Stimulated activated CD8-positive, alpha-beta memory T cell treated with anti-CD3 and anti-CD28 coated beads, Interleukin-2, amount 100 ng/mL, for 1 hour (primary cell): ENCODE data around the gene PSMD12.

Experiments
- DNase-seq, 2 donors: peaks; one replicate each; pipeline ENCODE4 v3.0.0-alpha.2; 2020; ENCODE audit warnings: low read depth in 2 of 2

The PSMD12 gene

DNA sequence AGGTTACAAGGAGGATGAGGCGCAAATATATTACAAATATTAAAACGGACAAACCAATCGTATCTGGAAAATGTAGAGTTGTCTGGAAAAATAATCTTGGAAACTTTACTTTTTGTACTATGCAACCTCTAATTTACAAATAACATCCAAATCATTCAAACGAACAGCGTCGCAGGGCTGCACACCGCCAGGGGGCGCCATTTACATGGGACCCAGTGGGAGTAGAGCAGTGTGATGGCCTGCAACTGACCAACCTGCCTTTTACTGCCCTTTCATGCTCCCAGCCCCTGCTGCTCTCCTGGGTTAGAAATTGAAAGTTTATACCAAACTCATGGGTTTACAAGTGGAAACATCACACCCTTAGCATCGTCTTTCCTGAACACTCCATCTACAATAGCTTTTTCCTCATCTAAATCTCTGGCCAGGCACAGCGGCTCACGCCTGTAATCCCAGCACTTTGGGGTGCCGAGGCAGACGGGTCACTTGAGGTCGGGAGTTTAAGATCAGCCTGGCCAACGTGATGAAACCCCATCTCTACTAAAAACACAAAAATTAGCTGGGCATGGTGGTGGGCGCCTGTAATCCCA, 20.7 kb upstream of the PSMD12 start:
- DNase-seq: peak in 1 of 2 donors; percentile 42

DNA sequence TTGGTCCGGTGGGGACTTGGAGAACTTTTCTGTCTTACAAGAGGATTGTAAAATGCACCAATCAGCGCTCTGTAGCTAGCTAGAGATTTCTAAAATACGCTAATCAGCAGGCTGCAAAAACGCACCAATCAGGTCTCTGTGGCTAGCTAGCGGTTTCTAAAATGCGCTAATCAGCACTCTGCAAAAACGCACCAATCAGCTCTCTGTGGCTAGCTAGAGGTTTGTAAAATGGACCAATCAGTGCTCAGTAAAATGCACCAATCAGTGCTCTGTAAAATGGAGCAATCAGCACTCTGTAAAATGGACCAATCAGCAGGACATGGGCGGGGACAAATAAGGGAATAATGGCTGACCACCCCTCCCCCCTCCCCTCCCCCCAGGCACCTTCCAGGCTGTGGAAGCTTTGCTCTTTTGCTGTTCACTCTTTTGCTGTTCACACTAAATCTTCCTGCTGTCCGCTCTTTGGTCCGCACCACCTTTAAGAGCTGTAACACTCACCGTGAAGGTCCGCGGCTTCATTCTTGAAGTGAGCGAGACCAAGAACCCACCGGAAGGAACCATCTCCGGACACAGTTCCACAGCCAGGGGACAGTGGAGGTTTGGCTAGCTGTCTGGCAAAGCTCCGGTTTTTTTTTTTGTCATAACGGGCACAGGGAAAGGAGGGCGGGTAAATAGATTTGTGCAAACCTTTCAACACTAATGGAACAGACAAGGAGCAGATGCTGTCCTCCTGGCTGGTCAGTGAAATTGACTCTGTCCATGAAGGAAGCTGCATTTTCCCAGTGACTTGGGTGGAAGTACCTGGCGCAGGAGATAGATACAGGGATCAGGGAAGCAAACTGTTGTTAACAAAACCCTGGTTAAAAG, 19.0 kb upstream of the PSMD12 start:
- DNase-seq: no peak

DNA sequence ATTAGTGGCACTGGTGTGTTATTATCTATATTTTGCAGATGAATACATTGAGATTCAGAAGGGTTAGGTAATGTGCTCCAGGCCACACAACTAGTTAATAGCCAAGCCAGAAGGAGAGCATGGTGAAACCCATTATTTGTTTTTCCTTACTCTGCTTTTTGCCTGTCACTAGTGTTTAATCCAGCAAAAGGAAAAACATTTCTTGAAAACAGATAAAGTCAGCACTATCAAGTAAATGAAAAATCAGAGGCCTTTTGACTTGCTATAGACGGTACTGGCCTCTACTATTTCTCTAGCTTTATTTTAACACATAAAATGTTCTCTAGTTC, 15.5 kb upstream of the PSMD12 start:
- DNase-seq: no peak

DNA sequence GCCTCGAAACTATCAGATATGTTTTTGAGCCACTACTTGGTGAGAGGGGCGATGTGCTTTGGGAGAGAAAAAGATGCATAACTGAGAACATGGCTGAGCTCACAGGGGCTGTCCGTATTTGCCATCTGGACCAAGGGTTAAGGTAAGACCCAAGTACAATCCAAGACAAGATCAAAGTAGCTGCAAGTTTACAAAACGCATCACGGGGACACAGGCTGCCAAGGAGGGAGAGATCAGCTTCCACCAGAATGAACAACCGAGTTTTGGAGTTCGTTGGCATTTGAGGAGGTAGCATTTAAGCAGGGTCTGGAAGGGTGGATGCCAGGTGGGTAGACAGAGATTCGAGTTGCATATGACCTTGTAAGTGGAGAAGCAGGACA, 12.9 kb upstream of the PSMD12 start:
- DNase-seq: no peak

DNA sequence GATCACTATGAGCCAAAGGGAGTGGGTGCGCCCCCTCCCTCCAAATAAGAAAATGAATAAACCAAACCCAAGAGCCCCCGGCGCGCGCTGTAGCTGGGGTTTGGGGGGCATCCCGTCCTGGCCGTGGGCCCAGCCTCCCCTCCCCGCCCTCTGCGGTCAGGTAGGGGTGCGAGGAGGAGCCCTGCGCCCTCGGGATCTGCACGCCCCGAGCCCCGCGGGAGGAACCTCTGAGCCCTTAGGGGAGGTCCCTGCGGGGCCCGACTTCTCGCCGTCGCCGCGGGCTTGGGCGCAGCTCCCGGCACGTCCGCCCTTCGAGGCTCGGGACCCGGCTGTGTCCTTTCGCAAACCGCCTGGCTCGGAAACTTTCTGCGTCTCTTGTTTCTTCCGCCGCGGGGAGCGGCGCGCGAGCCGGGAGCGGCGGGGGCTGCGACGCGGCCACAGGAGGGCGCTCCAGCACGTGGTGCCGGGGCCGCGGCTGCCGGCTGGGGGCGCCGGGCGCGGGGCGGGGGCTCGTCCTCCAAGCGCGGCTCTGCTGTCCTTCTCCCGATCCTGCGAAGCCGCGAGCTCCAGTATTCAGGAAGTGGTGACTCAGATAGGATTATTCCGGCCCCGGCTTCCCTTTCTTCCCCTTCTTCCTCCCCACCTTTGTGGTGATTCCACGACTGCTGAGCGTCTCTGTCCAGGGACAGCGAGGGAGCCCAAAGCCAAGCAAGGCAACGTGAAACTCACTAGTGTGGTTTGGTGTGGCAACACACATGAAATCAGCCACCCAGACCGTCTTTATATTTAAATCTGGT, 12.3 kb upstream of the PSMD12 start:
- peak; percentile 57 to 62 for DNase-seq

DNA sequence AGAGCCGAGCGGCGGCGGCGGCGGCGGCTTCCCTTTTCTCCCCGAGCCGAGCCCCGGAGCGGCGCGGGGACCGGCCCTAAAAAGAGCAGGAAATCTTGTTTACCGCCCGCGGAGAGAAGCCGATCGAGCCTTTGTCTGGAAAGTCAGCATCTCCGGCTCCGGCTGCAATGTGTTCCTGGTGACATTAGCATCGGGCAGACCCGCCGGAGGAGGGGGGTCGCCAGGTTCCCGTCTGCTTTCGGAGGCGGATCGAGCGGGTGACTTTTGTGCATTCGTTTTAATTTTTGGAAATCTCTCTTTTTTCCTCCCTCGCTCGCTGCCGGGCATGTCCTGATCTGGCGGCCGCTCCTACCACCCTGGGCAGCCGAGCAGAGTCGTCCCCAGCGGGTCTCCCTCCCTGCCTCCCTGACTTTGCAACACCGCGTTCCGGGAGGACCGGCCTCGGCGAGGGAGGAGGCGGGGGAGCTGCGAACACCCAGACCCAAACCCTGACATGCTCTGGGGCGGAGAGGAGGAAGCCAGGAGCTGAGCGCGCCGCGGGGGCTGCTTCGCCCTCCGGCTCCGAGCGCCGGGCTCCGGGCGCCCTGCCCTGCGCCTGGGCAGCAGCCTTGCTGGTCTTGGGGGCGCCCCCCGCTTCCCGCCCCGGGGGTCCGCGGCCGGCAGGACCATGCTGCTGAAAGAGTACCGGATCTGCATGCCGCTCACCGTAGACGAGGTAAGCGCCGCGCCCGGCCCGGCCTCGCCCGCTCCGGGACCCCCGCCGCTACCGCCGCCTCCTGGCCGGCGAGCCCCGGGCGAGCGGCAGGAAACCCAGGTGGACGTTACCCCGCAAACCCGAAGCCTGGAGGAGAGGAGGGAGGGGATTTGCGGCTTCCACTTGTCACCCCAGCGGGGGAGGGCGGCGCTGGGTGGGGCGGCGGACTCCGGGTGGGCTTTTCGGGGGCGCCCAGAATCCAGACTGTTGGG, 11.4 kb upstream of the PSMD12 start:
- peak; percentile 31 for DNase-seq

DNA sequence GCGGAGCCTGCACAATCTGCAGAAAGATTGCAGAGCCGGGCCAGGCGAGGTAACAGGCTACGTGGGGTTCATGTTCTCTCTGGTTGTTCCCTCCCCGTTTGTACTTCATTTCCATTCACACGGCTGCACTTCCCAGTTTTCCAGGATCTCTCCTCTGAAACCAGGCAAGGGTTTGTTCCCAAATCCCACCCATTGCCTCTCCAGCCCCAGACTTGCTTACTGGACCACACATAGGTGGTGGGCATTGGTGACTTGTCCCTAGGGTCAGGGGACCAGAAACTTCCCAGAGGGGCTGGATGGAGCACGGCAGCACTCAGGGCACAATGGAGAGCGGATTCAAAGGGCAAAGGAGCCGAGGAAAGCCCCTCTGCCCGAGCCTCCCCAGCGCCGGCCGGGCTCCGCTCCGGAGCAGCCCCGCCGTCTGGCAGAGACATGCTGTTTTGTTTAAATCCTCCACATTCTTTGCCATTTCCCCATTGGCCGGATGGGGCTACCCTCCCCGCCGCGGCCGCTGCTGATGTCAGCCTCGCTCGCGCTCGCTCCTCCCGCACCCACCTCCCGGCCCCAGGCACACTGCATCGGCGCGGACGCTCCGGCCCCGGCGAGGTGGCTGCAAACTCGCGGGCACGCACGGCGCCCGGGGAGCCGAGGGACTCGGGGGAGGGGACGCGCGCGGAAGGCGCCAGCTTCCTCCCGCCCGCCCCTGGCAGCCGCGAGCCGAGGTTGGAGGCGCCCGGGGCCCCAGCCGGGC, 10.5 kb upstream of the PSMD12 start, which contains the start of gene PITPNC1:
Gene PITPNC1 (plus strand): TSS at position 545 of the 751 bp plus-strand sequence.
- DNase-seq: peak; percentile 75 to 78

DNA sequence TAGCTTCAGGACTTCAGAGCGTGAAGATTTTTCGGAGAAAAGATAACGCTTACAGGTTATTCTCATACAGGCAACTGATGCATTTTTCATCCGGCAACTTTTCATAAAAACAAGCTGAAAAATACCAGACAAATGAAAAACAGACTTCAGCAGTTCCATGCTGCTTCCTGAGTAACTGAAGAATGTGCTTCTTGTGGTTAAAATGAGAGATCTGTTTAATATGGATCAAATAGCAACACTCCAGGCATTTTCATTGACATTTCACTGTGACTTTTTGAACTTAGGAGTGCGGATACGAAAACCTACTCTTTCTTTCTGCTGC, 10.0 kb upstream of the PSMD12 start:
- no peak for DNase-seq

DNA sequence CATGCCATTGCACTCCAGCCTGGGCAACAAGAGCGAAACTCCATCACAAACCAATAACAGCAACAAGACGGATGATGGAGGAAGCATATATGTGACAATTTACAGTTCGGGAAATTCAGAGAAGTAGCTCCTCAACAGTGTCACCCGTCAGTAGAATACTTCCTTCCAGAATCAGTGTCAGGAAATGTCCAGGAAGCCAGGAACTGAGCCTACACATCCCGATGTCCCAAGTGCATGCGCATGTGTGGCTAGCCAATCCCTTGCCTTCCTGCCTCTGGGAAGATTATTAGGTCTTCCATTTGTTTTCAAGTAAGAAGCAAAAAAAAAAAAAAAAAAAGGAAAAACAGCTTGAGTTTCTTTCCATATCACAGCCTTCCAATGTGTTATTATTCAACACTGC, 9.3 kb upstream of the PSMD12 start:
- DNase-seq: no peak

DNA sequence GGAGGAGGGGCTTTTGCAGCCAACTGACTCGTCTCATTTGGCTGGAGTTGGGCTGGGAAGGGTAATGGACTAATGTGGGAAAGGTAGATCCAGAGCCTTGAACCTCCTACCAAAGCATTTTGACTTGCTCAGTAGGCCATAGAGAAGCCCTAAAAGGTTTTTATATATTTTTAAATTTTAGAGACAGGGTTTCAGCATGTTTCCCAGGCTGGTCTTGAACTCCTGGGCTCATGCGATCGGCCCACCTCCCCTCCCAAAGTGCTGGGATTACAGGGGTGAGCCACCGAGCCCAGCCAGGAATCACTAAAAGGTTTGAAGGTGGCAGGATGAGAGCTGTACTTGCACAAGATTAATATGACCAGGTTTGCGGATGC, 8.7 kb upstream of the PSMD12 start:
- DNase-seq: no peak

DNA sequence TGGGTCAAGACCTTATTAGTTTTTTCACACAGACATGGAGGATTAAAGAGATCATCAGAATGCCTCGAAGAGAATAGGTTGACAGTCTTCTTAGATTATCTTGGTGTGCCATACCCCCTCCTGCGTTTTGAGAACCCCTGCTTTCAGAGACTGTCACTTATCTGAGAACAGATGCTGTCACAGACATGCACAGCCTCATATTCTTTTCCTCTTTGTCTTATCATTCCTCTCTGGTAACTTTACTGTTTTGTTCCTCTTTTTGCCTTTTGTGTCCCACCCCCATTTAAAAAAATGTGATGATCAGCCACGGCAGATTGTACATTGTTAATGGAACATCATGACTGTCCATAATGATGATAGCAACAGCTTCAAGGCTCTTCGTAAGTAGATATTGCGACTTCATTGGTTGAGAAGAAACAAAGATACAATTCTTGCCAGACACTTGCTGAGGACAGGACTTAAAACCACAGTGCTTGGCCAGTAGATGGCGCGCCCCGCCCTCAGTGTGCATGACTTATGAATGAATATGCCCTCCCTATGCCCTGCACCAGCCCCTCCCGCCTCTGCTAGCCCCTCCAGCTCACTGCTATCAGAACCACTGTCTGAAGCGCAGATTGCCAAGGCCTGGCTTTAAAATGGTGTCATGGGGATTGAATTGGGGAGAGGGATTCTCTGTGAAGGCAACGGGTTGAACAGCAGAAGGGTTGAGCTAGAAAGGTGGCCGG, 8.1 kb upstream of the PSMD12 start:
- peak; percentile 76 to 82 for DNase-seq

DNA sequence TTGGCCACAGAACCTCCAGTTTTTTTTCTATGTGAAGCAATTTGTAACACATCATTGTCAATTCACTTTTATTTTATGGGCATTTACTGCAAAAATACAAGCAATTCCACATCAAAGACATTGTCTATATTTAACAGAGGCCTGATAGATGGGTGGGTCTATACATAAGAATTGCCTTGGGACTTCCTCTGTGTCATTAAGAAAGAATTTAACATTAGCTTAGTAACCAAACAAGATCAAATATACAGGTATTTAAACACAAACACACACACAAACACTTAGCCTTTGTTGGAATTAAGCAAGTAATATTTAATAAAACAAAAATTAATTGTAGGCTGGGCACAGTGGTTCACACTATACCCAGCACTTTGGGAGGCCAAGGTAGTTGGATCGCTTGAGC, 6.4 kb upstream of the PSMD12 start:
- no peak for DNase-seq

DNA sequence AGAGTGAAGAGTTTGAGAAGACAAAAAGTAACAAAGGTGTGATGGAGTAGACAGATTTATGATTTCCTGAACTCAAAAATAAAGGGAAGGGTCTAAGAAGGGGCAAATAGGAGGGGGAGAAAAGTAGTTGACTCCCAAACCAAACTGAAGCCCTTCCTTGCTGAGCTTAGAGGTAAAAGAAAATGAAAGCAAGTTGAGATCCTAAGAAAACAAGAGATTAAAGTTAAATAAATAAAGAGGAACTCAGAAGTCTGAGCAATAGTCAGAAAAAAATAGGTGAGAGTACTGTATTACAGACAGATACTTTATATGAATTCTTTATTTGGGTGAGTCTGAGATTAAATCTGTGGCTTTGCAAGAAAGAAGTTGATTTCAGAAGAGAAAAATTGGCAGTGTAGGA, 3.3 kb upstream of the PSMD12 start:
- DNase-seq: no peak

DNA sequence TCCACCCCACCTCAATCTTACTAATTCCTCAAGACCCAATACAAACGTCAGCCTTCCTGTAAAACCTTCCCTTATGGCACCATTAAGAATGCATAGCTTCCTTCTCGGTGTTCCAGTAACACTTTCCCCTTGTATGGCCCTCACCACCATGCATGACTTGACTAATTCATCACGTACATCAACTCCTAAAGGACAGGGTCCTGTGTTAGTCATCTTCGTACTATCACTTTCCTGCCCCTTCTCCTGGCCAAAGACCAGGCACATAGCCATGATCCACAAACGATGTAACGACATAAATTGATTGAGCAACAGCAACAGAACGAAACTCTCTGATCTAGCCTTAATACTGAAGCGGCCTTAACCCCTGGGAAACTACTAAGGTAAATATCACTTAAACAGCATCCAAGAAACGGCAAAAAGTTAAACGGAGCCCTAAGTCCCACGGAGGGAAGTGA, 612 bp downstream of the PSMD12 start:
- DNase-seq: no peak

DNA sequence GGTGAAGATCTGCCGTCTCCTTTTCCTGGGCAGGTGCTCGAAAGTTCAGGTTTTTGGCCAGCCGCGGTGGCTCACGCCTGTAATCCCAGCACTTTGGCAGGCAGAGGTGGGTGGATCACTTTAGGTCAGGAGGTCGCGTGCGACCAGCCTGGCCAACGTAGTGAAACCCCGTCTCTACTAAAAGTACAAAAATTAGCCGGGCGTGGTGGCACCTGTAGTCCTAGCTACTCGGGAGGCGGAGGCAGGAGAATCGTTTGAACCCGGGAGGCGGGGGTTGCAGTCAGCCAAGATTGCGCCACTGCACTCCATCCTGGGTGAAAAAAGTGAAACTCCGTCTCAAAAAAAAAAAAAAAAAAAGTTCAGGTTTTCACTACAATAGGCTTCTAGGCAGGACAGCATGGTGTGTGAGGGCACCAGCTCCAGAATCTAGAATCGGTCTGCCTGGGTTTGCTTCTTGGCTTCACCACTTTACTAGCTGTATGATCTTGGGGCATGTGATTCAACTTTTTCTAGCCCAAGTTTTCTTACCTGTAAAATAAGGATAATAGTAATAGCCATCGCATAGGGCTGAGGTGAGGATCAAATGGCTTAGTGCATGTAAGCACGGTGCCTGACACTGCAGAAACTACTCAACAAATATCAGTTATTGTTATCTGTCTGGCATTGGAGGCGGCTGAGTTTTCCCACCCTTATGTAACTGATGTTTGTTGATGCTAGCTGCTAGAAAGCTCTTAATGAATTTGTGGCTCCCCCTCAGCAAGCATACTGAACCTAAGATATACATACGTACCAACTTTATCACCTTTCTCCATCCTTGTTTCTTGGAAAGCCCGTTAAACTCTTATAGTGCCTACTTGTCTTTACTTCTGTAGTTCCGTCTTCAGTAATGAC, 1.3 kb downstream of the PSMD12 start:
- DNase-seq: no peak

DNA sequence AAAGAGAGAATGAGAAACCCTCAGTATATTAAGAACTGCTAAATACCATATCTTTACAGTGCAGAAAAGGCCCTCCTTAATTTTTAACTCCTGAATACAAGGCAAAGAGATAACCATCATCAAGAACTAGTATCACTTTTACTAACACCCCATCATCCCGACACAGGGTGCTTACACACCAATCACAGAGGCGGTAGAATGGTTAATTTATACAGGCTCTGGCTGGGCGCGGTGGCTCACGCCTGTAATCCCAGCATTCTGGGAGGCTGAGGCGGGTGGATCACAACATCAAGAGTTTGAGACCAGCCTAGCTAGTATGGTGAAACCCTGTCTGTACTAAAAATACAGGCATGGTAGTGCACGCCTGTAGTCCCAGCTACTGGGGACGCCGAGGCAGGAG, 4.2 kb downstream of the PSMD12 start:
- no peak for DNase-seq

DNA sequence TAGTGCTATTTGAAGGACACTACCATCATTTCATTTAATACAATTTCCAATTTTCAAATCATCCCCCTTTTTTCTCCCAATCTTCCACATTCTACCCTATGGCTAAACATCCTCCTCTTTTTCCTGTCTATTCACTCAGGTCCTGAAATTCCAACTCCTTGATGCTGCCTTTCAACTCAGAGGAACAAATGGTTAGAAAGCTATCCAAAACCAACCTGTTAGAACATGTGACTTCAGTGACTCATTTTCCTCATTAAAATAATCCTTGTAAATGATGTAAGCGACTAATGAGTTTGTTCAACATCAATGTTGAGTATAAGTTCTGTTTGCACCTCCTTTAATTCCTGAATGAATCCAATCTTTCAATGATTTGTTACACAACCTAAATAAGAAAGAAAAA, 5.5 kb downstream of the PSMD12 start:
- no peak for DNase-seq

DNA sequence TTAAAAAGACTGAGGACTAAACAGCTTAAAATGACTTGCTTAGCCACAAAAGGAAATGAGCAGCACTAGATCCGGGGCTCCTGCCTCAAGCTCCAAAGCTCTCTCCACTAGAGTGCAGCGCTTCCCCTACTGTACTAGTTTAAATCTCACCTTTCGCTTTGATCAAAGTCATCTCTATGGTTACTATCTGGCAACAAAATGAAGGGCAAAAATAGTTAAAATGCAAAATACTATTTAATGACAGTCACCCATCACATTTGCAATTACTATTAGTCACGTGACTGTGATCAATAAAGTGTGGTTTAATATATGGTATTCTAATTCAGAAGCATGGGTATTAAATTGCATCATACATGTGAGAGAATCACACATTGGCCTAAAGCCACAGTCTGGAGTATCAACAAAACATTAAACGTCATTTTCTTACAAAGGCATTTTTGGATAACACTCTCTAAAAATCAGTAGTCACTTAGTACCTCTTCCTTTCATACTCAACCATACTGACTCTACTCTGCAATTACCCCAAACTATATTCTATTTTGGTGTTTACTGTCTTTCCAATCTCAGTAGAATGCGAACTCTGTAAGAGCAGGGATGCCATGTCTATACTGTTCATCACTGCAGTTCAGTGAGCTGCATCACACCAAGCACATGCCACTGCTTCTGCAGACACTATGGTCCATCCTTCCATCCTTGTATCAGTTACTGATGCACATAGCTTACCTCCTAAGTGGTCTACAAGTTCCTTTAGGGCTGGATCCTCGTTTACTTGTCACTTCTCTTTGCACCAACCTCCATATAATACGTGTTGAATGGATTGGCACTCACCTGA, 6.2 kb downstream of the PSMD12 start:
- no peak for DNase-seq
